ENCODE data around the gene SGSM1. TPM values are rescaled to one million over a fixed set of nuclear protein-coding genes. Genes with fewer than 3 reads are reported as not detected.

The SGSM1 gene
- total RNA-seq, 2 donors from 2014 or later: 6.8 to 11.1 TPM

- no peak overlapping the region for H3K27ac ChIP-seq
- no peak for DNase-seq (ENCODE audit: low spot score)
- ATAC-seq (ENCODE audit: insufficient number of reproducible peaks, low FRiP score, low read depth): no peak
- H3K36me3 ChIP-seq: no peaks in the 10 kb centered on the region
- TF ChIP-seq, protein P1, sequence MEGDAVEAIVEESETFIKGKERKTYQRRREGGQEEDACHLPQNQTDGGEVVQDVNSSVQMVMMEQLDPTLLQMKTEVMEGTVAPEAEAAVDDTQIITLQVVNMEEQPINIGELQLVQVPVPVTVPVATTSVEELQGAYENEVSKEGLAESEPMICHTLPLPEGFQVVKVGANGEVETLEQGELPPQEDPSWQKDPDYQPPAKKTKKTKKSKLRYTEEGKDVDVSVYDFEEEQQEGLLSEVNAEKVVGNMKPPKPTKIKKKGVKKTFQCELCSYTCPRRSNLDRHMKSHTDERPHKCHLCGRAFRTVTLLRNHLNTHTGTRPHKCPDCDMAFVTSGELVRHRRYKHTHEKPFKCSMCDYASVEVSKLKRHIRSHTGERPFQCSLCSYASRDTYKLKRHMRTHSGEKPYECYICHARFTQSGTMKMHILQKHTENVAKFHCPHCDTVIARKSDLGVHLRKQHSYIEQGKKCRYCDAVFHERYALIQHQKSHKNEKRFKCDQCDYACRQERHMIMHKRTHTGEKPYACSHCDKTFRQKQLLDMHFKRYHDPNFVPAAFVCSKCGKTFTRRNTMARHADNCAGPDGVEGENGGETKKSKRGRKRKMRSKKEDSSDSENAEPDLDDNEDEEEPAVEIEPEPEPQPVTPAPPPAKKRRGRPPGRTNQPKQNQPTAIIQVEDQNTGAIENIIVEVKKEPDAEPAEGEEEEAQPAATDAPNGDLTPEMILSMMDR (IDR thresholded peaks at IDR 0.05): no peak
- no peaks in the 10 kb centered on the region for H3K4me1 ChIP-seq (ENCODE audit: control insufficient read depth in 1 of 2, low read depth in 2 of 2)
- no peaks in the 10 kb centered on the region for H3K9me3 ChIP-seq
- H3K4me3 ChIP-seq: no peak overlapping the region
- H3K27me3 ChIP-seq (replicated peaks; ENCODE audit: insufficient read depth): no peaks in the 10 kb centered on the region
Observed at GRCh38 chr22:24942301-24942700, 136.3 kb downstream of the SGSM1 start.

- TF ChIP-seq, protein P1 (IDR thresholded peaks at IDR 0.05): no peak
- Histone ChIP-seq H3K4me3 (no peak overlapping the region), H3K9me3 (no peaks in the 10 kb centered on the region), H3K27ac (no peak overlapping the region), H3K4me1 (ENCODE audit: control insufficient read depth in 1 of 2, low read depth in 2 of 2) (no peaks in the 10 kb centered on the region), H3K27me3 (replicated peaks; ENCODE audit: insufficient read depth) (no peaks in the 10 kb centered on the region), H3K36me3 (no peaks in the 10 kb centered on the region)
- no peak for ATAC-seq (ENCODE audit: insufficient number of reproducible peaks, low FRiP score, low read depth)
- DNase-seq (ENCODE audit: low spot score): no peak
Observed at GRCh38 chr22:24944217-24944937, 138.4 kb downstream of the SGSM1 start.

DNA sequence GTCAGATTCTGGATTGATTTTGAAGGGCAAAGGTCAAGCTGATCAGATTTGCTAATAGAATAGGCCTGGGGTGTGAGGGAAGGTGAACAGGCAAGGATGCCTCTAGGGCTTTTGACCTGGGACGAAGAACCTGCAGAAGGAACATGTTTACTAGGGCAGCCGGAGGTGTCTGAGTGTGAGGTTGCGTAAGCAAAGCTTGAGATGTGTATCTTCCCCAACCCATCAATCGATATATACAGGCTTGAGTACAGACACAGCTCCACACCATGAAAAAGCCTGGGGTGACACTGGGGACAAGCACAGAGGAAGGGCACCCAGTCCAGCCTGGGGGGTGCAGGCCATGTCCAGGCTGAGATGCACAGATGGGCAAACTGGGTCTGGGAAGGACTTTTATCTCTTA lies 139.4 kb downstream of the SGSM1 start:
- no peak overlapping the region for H3K27ac ChIP-seq
- TF ChIP-seq, protein P1 (IDR thresholded peaks at IDR 0.05): no peak

GRCh38 chr22:24947383-24947782 lies 141.4 kb downstream of the SGSM1 start:
- no peak for DNase-seq (ENCODE audit: low spot score)

More for the DNA sequence above, 139.4 kb downstream of the SGSM1 start:
- DNase-seq (ENCODE audit: low spot score) (no peak), ATAC-seq (ENCODE audit: insufficient number of reproducible peaks, low FRiP score, low read depth) (no peak)
- H3K36me3 ChIP-seq: no peaks in the 10 kb centered on the region
- H3K27me3 ChIP-seq (replicated peaks; ENCODE audit: insufficient read depth): no peaks in the 10 kb centered on the region
- no peaks in the 10 kb centered on the region for H3K9me3 ChIP-seq
- peaks cover 0 to 4% of the 10 kb centered on the region in 2 donors for H3K4me1 ChIP-seq (ENCODE audit: control insufficient read depth in 1 of 2, low read depth in 2 of 2)
- no peak overlapping the region for H3K4me3 ChIP-seq

GRCh38 chr22:24947881-24948280 lies 141.9 kb downstream of the SGSM1 start:
- Histone ChIP-seq H3K36me3 (no peaks in the 10 kb centered on the region), H3K27ac (no peak overlapping the region), H3K4me1 (ENCODE audit: control insufficient read depth in 1 of 2, low read depth in 2 of 2) (peaks cover 2 to 13% of the 10 kb centered on the region in 2 donors), H3K27me3 (replicated peaks; ENCODE audit: insufficient read depth) (no peaks in the 10 kb centered on the region), H3K4me3 (no peak overlapping the region), H3K9me3 (no peaks in the 10 kb centered on the region)
- TF ChIP-seq, protein P1 (IDR thresholded peaks at IDR 0.05): no peak
- DNase-seq (ENCODE audit: low spot score): no peak
- no peak for ATAC-seq (ENCODE audit: insufficient number of reproducible peaks, low FRiP score, low read depth)

More at GRCh38 chr22:24947383-24947782, 141.4 kb downstream of the SGSM1 start:
- no peak for ATAC-seq (ENCODE audit: insufficient number of reproducible peaks, low FRiP score, low read depth)
- Histone ChIP-seq H3K4me1 (ENCODE audit: control insufficient read depth in 1 of 2, low read depth in 2 of 2) (peaks cover 2 to 13% of the 10 kb centered on the region in 2 donors), H3K36me3 (no peaks in the 10 kb centered on the region), H3K27ac (no peak overlapping the region), H3K4me3 (no peak overlapping the region), H3K9me3 (no peaks in the 10 kb centered on the region), H3K27me3 (replicated peaks; ENCODE audit: insufficient read depth) (no peaks in the 10 kb centered on the region)
- TF ChIP-seq, protein P1 (IDR thresholded peaks at IDR 0.05): no peak

Measured in thoracic aorta (tissue), 2 donors.